Tibial nerve (tissue), 4 donors: ENCODE data around the gene GALNT8. TPM values are rescaled to one million over a fixed set of nuclear protein-coding genes. Genes with fewer than 3 reads are reported as not detected.
"Not testable (repeated sequence)": the region's sequence is repeated elsewhere in the genome, so short reads cannot be mapped to it uniquely, and the experiment has no call there.

ENCODE experiments used
- DNase-seq, 2 donors: peaks; one replicate each; pipeline ENCODE4 v3.0.0-alpha.2; 2019; ENCODE audit warnings: low spot score in 2 of 2
- H3K27ac ChIP-seq, 4 donors: fragments of 200-600 bp; sonication (generic) in 3 of 4; one replicate each; pipeline ENCODE4 v1.5.1; 2017 to 2019; ENCODE audit warnings: mild to moderate bottlenecking in 1 of 4
- H3K27me3 ChIP-seq, 2 donors: fragments of 200-600 bp; sonication (generic) in 1 of 2; one replicate each; pipeline versions ENCODE4 v1.5.1 to v1.6.0; 2017 to 2019
- H3K36me3 ChIP-seq, 3 donors: fragments of 200-600 bp; sonication (generic); one replicate each; pipeline ENCODE4 v1.5.1; 2018 to 2019
- H3K4me1 ChIP-seq, 4 donors: fragments of 200-600 bp; sonication (generic) in 3 of 4; one replicate each; pipeline ENCODE4 v1.5.1; 2017 to 2019
- H3K4me3 ChIP-seq, 4 donors: fragments of 200-600 bp; sonication (generic) in 3 of 4; one replicate each; pipeline ENCODE4 v1.5.1; 2017 to 2019; ENCODE audit warnings: mild to moderate bottlenecking in 1 of 4, moderate library complexity in 1 of 4
- H3K9me3 ChIP-seq, 4 donors: fragments of 200-600 bp; sonication (generic) in 3 of 4; one replicate each; pipeline ENCODE4 v1.5.1; 2017 to 2019
- EP300 ChIP-seq, 2 donors: sonication (generic); formaldehyde crosslinking; IDR thresholded peaks; one replicate each; pipeline ENCODE4 v1.6.1; 2017; ENCODE audit warnings: antibody characterized with exemption in 2 of 2, mild to moderate bottlenecking in 1 of 2
- POLR2A ChIP-seq, 2 donors: fragments of 450-650 bp; IDR thresholded peaks; one replicate each; pipeline ENCODE4 v1.6.1; 2017; ENCODE audit warnings: antibody characterized with exemption in 2 of 2, mild to moderate bottlenecking in 2 of 2, moderate library complexity in 2 of 2
- WGBS, 2 donors: methylation state at CpG; one replicate each; pipeline ENCODE4 v1.1.5; 2018; 5-methylcytosine and 5-hydroxymethylcytosine counted together
- total RNA-seq, 4 donors: library from RNA; depleted of rRNA; stranded (reverse); fragments of >200 nt; gene quantifications; one replicate each; pipeline ENCODE4 v1.1.0, GENCODE V29; 2016
- TF ChIP-seq, protein P1 (sequence below), 5 experiments: fragments of 200-600 bp in 3 of 5; fragments of 450-650 bp in 2 of 5; sonication (generic) in 3 of 5; IDR thresholded peaks; one replicate each; pipeline ENCODE4 v1.5.1; 2016 to 2019; ENCODE audit warnings: antibody characterized with exemption in 5 of 5, mild to moderate bottlenecking in 3 of 5, moderate library complexity in 2 of 5

The GALNT8 gene
- total RNA-seq, 4 donors from 2014 or later, result 0.44 to 3.1 (median 1.9) TPM

DNA sequence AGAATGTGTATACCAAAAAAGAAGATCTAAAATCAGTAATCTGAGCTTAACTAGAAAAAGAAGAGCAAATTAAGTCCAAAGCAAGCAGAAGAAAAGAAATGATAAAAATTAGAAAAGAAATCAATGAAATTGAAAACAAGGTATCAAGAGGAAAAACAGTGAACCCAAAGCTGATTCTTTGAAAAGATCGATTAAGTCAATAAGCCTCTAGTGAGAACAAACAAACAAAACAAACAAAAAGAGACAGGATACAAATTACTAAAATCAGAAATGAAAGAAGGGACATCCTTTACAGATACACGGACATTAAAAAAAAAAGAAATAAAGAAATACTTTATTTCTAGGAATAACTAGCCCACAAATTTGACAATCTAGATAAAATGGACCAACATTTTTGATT is 12.9 kb upstream of the GALNT8 start:
- Histone ChIP-seq H3K4me1 (no peaks in the 10 kb centered on the region), H3K9me3 (no peaks in the 10 kb centered on the region), H3K27ac (no peak overlapping the region), H3K27me3 (no peaks in the 10 kb centered on the region), H3K36me3 (no peaks in the 10 kb centered on the region), H3K4me3 (no peak overlapping the region)
- no peak for DNase-seq
- 86 to 90% methylated on average over 2 of the region's 2 CpGs for WGBS, 2 donors
- TF ChIP-seq EP300 (IDR thresholded peaks at IDR 0.05), result no peak
- TF ChIP-seq, protein P1, sequence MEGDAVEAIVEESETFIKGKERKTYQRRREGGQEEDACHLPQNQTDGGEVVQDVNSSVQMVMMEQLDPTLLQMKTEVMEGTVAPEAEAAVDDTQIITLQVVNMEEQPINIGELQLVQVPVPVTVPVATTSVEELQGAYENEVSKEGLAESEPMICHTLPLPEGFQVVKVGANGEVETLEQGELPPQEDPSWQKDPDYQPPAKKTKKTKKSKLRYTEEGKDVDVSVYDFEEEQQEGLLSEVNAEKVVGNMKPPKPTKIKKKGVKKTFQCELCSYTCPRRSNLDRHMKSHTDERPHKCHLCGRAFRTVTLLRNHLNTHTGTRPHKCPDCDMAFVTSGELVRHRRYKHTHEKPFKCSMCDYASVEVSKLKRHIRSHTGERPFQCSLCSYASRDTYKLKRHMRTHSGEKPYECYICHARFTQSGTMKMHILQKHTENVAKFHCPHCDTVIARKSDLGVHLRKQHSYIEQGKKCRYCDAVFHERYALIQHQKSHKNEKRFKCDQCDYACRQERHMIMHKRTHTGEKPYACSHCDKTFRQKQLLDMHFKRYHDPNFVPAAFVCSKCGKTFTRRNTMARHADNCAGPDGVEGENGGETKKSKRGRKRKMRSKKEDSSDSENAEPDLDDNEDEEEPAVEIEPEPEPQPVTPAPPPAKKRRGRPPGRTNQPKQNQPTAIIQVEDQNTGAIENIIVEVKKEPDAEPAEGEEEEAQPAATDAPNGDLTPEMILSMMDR (IDR thresholded peaks at IDR 0.05), result no peak
- no peak for TF ChIP-seq POLR2A (IDR thresholded peaks at IDR 0.05)

DNA sequence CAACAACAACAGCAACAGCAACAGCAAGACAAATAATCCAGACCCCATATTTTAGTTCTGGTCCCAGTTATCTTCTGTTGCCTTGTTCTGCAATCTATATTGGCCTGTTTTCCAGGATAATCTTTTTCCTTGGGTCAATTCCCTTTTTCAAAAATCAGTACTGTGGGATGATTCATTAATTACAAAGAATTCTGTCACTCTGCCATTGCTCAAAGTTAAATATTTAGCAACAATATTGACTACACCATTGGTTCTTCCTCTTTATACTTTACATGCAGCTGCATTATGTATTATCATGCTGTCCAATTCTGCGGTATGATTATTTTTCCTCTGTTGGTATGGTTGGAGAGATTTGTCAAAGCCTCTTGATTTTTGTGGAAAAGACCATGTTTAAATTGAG is 10.1 kb upstream of the GALNT8 start:
- Histone ChIP-seq H3K9me3 (no peaks in the 10 kb centered on the region), H3K27me3 (no peaks in the 10 kb centered on the region), H3K27ac (no peak overlapping the region), H3K4me1 (no peaks in the 10 kb centered on the region), H3K4me3 (no peak overlapping the region), H3K36me3 (no peaks in the 10 kb centered on the region)
- TF ChIP-seq POLR2A (IDR thresholded peaks at IDR 0.05), result no peak
- TF ChIP-seq, protein P1 (IDR thresholded peaks at IDR 0.05), result no peak
- no peak for TF ChIP-seq EP300 (IDR thresholded peaks at IDR 0.05)
- WGBS, 2 donors, result 94 to 97% methylated on average over 1 of the region's 1 CpG
- no peak for DNase-seq

DNA sequence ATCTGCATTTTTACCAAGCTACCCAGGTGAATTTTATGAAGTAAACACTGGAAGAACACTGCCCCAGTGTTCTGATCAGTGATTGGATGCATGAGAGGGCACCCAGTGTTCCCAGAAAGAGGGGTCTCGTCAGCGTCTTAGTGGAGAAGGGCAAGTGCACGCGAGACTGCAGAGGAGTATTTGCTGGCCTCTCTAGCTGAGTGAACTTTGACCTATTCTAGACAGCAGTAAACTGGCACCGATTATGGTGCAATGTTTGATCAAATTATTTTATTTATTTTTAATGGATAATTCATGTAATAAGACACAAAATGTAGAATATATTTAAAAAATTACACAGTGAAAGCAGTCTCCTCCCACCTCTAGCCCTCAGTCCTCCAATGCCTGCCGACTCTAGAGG is 5.3 kb upstream of the GALNT8 start:
- Histone ChIP-seq H3K27me3 (no peaks in the 10 kb centered on the region), H3K27ac (no peak overlapping the region), H3K4me3 (no peak overlapping the region), H3K4me1 (no peaks in the 10 kb centered on the region), H3K9me3 (no peaks in the 10 kb centered on the region), H3K36me3 (no peaks in the 10 kb centered on the region)
- WGBS, 2 donors, result 55 to 70% methylated on average over 6 of the region's 6 CpGs
- DNase-seq, result no peak
- TF ChIP-seq POLR2A (IDR thresholded peaks at IDR 0.05) (no peak), EP300 (IDR thresholded peaks at IDR 0.05) (no peak)
- TF ChIP-seq, protein P1 (IDR thresholded peaks at IDR 0.05), result no peak

DNA sequence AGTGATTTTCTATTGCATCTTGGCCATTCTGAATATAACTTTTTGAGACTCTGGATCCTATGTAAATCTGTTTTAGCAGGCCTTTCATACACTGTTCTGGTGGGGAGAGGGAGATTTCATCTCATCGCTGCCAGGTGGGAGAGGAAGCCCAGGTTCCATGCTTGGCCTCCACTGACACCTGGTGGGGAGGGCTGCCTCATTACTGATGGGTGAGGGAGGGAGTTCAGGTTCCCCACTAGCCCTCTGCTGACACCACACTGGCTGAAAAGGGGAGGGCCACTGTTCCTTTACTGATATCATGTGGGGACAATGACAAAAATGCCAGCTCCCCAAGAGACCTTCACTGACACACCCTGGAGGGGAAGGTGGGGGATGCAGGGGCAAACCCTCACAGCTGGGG is 2.4 kb upstream of the GALNT8 start:
- H3K9me3 ChIP-seq, result no peaks in the 10 kb centered on the region
- H3K36me3 ChIP-seq, result no peaks in the 10 kb centered on the region
- 93 to 100% methylated on average over 1 of the region's 1 CpG for WGBS, 2 donors
- no peak overlapping the region for H3K27ac ChIP-seq
- no peak overlapping the region for H3K4me3 ChIP-seq
- DNase-seq, result no peak
- no peaks in the 10 kb centered on the region for H3K27me3 ChIP-seq
- no peaks in the 10 kb centered on the region for H3K4me1 ChIP-seq
- TF ChIP-seq, protein P1 (IDR thresholded peaks at IDR 0.05), result no peak
- no peak for TF ChIP-seq EP300 (IDR thresholded peaks at IDR 0.05)
- no peak for TF ChIP-seq POLR2A (IDR thresholded peaks at IDR 0.05)

DNA sequence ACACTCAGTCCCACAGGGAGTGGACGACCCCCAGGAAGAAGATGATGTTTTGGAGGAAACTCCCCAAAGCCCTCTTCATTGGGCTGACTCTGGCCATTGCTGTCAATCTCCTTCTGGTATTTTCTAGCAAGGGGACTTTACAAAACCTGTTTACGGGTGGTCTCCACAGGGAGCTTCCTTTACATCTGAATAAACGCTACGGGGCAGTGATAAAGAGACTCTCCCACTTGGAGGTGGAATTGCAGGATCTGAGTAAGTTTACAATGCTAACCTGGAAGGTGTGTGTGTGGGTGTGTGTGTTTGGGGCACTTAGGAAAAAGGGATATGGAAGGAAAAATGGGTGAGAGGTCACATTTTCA is 416 bp downstream of the GALNT8 start:
- H3K27ac ChIP-seq, result no peak overlapping the region
- H3K4me1 ChIP-seq, result no peaks in the 10 kb centered on the region
- no peaks in the 10 kb centered on the region for H3K27me3 ChIP-seq
- no peak overlapping the region for H3K4me3 ChIP-seq
- H3K36me3 ChIP-seq, result no peaks in the 10 kb centered on the region
- no peak for DNase-seq
- WGBS, 2 donors, result 47 to 51% methylated on average over 4 of the region's 4 CpGs
- H3K9me3 ChIP-seq, result no peaks in the 10 kb centered on the region
- TF ChIP-seq POLR2A (IDR thresholded peaks at IDR 0.05), result no peak
- TF ChIP-seq EP300 (IDR thresholded peaks at IDR 0.05), result no peak
- TF ChIP-seq, protein P1 (IDR thresholded peaks at IDR 0.05), result no peak

DNA sequence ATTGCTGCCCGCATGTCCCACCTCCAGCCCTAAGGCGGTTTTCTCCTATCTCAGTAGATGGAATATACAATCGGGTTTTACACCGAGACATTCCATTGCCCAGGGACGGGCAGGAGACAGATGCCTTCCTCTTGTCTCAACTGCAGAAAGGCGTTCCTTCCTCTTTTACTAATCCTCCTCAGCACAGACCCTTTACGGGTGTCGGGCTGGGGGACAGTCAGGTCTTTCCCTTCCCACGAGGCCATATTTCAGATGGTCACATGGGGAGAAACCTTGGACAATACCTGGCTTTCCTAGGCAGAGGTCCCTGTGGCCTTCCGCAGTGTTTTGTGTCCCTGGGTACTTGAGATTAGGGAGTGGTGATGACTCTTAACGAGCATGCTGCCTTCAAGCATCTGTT is 1.4 kb downstream of the GALNT8 start:
- not testable (repeated sequence) for H3K27me3 ChIP-seq, H3K27ac ChIP-seq, H3K4me1 ChIP-seq, H3K4me3 ChIP-seq, H3K9me3 ChIP-seq, DNase-seq, H3K36me3 ChIP-seq
- whole genome bisulfite sequencing, 2 donors, result 52 to 53% methylated on average over 11 of the region's 11 CpGs
